GM12878 (cell line): ENCODE results near the gene UBE3C. TPM values are rescaled to one million over a fixed set of nuclear protein-coding genes. Genes with fewer than 3 reads are reported as not detected.

Experiments
- ATAC-seq: fragments of 200-7000 bp; cut with Tn5 transposase; 3 replicates; pipeline ENCODE4 v1.9.1; 2020; ENCODE audit warnings: mild to moderate bottlenecking, moderate library complexity
- BruUV-seq: library from RNA; stranded (reverse); fragments of 400-500 nt; replicated peaks from 2 replicates; lab custom pipeline; 2021; lab: Mats Ljungman, UMichigan
- CTCF ChIA-PET: fragments of 300-600 bp; sonication (Branson Sonifier 250); formaldehyde crosslinking; extraction: SDS; loops from one replicate; lab custom pipeline; 2021; ENCODE audit warnings: inconsistent platforms; lab: Yijun Ruan, JAX
- POLR2A ChIA-PET: fragments of 350-600 bp; formaldehyde crosslinking; extraction: SDS; loops from one replicate; lab custom pipeline; 2021; ENCODE audit warnings: inconsistent platforms; lab: Charles Lee
- RAD21 ChIA-PET: fragments of 300-600 bp; sonication (Branson Sonifier 250); formaldehyde crosslinking; loops from one replicate; lab custom pipeline; 2023; ENCODE audit warnings: antibody characterized with exemption; ENCODE audit not compliant: unreplicated experiment; lab: Charles Lee
- SMC1A ChIA-PET: fragments of 300-600 bp; sonication (Branson Sonifier 250); formaldehyde crosslinking; loops from one replicate; lab custom pipeline; 2023; ENCODE audit not compliant: unreplicated experiment, uncharacterized antibody; lab: Charles Lee
- DNase-seq: peaks from one replicate; pipeline ENCODE4 v3.0.0-alpha.2; 2011; ENCODE audit warnings: low read depth, low spot score
- FAIRE-seq: peaks from 3 replicates; lab custom pipeline; 2011; peaks lifted over from hg19 to GRCh38; lab: Jason Lieb, UNC
- H2AFZ ChIP-seq: 2 replicates; pipeline ENCODE4 v1.6.0; 2011; ENCODE audit warnings: low read depth, low read length, control low read depth; ENCODE audit not compliant: control insufficient read depth
- H3K27ac ChIP-seq: 2 replicates; pipeline ENCODE4 v1.5.1; 2011; ENCODE audit warnings: control low read depth; ENCODE audit not compliant: control insufficient read depth, insufficient read depth
- H3K27me3 ChIP-seq, 2 experiments: replicated peaks in 1 of 2; 2 replicates each; pipeline versions ENCODE4 v1.6.0 to v1.6.1; 2011; ENCODE audit warnings: low read length in 1 of 2; ENCODE audit not compliant: control insufficient read depth in 2 of 2, insufficient read depth in 2 of 2
- H3K36me3 ChIP-seq, 2 experiments: 2 replicates each; pipeline ENCODE4 v1.5.1; 2011; ENCODE audit warnings: low read length in 1 of 2; ENCODE audit not compliant: control insufficient read depth in 2 of 2, insufficient read depth in 2 of 2
- H3K4me1 ChIP-seq: 2 replicates; pipeline ENCODE4 v1.6.1; 2011; ENCODE audit warnings: mild to moderate bottlenecking, low read length, moderate library complexity, mixed read lengths; ENCODE audit not compliant: control insufficient read depth, insufficient read depth
- H3K4me2 ChIP-seq: 2 replicates; pipeline ENCODE4 v1.6.0; 2011; ENCODE audit warnings: control low read depth; ENCODE audit not compliant: control insufficient read depth, insufficient read depth
- H3K4me3 ChIP-seq: fragments of 200-600 bp; sonication (generic); 2 replicates; pipeline ENCODE4 v1.5.1; 2016
- H3K79me2 ChIP-seq: 2 replicates; pipeline ENCODE4 v1.6.0; 2011; ENCODE audit warnings: low read length; ENCODE audit not compliant: control insufficient read depth, insufficient read depth
- H3K9ac ChIP-seq: 2 replicates; pipeline ENCODE4 v1.8.0; 2011; ENCODE audit warnings: low read length, control low read depth, mixed read lengths; ENCODE audit not compliant: control insufficient read depth, insufficient read depth
- H3K9me3 ChIP-seq: replicated peaks from 3 replicates; pipeline ENCODE4 v1.5.1; 2011; ENCODE audit warnings: mild to moderate bottlenecking, low read length; ENCODE audit not compliant: control insufficient read depth, insufficient read depth
- H4K20me1 ChIP-seq: 2 replicates; pipeline ENCODE4 v1.6.0; 2011; ENCODE audit not compliant: control insufficient read depth, insufficient read depth
- GABPA ChIP-seq: IDR thresholded peaks from 2 replicates; pipeline ENCODE4 v1.6.1; 2014; ENCODE audit warnings: antibody characterized with exemption, low read depth, mild to moderate bottlenecking, inconsistent platforms
- KLF5 ChIP-seq: fragments of 450-650 bp; IDR thresholded peaks from 2 replicates; pipeline ENCODE4 v1.6.1; 2014; ENCODE audit warnings: mild to moderate bottlenecking; ENCODE audit not compliant: partially characterized antibody
- MEF2A ChIP-seq: IDR thresholded peaks from 2 replicates; pipeline ENCODE4 v1.6.1; 2011; ENCODE audit warnings: low read depth, mild to moderate bottlenecking, low read length, moderate library complexity; ENCODE audit not compliant: insufficient read depth
- PML ChIP-seq: IDR thresholded peaks from 2 replicates; pipeline ENCODE4 v1.6.1; 2012; ENCODE audit warnings: low read length, inconsistent platforms
- POU2F2 ChIP-seq: IDR thresholded peaks from 3 replicates; pipeline ENCODE4 v1.6.1; 2011; ENCODE audit warnings: low read depth, mild to moderate bottlenecking, low read length, borderline replicate concordance
- RAD51 ChIP-seq: fragments of 450-650 bp; IDR thresholded peaks from 2 replicates; pipeline ENCODE4 v1.6.1; 2016; ENCODE audit warnings: moderate library complexity, mild to moderate bottlenecking, inconsistent platforms
- RFX5 ChIP-seq: IDR thresholded peaks from 2 replicates; pipeline ENCODE4 v1.6.1; 2011; ENCODE audit warnings: low read depth, low read length, improper control_type of control experiment
- SIN3A ChIP-seq: IDR thresholded peaks from 2 replicates; pipeline ENCODE4 v1.6.1; 2012; ENCODE audit warnings: low read depth, low read length, improper control_type of control experiment
- SMC3 ChIP-seq: IDR thresholded peaks from 2 replicates; pipeline ENCODE4 v1.6.1; 2011; ENCODE audit warnings: low read length, improper control_type of control experiment, borderline replicate concordance
- STAT3 ChIP-seq: IDR thresholded peaks from 2 replicates; pipeline ENCODE4 v1.6.1; 2011; ENCODE audit warnings: low read depth, low read length, improper control_type of control experiment
- YY1 ChIP-seq: IDR thresholded peaks from 2 replicates; pipeline ENCODE4 v1.6.1; 2011; ENCODE audit warnings: low read depth, mild to moderate bottlenecking, low read length
- WGBS: methylation state at CpG from one replicate; pipeline ENCODE4 v1.1.6; 2016; ENCODE audit warnings: low lambda C conversion rate; ENCODE audit not compliant: insufficient replicate concordance, insufficient coverage; ENCODE audit errors: missing lambda C conversion rate; 5-methylcytosine and 5-hydroxymethylcytosine counted together
- in situ Hi-C: fragments of 300-500 bp; cut with MboI; formaldehyde crosslinking; loops from 9 replicates; pipeline ENCODE4 v1.14.3; 2018; ENCODE audit warnings: mixed read lengths
- intact Hi-C: fragments of 100-400 bp; cut with micrococcal nuclease; formaldehyde crosslinking; loops from one replicate; pipeline ENCODE4 v1.14.2; 2022; ENCODE audit not compliant: unreplicated experiment
- polyA plus RNA-seq, 11 experiments: library from polyadenylated mRNA; depleted of rRNA in 4 of 11; unstranded in 6 of 11; stranded (reverse) in 5 of 11; fragments of >200 nt; fragmentation: Nextera tagmentation in 4 of 11; fragmentation: Illumina TruSeq in 1 of 11; extraction: Ambion mirVana in 4 of 11; extraction: Trizol in 1 of 11; gene quantifications; 1 replicate in 1 of 11; 2 replicates in 10 of 11; pipeline versions ENCODE4 v1.2.1 to v1.2.3, GENCODE V29; 2011 to 2016; ENCODE audit warnings: inconsistent platforms in 2 of 11, missing spikeins in 2 of 11, low read depth in 1 of 11
- total RNA-seq, 4 experiments: library from RNA; depleted of rRNA in 3 of 4; stranded (reverse); fragments of >200 nt in 3 of 4; fragmentation: Illumina TruSeq in 1 of 4; extraction: Trizol in 1 of 4; gene quantifications; 2 replicates each; pipeline versions ENCODE4 v1.2.1 to v1.2.3, GENCODE V29; 2013 to 2021
- TF ChIP-seq, protein P1 (sequence below): IDR thresholded peaks from 2 replicates; pipeline ENCODE4 v1.6.1; 2012; ENCODE audit warnings: low read depth, low read length, improper control_type of control experiment
- TF ChIP-seq, protein P2 (sequence below): IDR thresholded peaks from 2 replicates; pipeline ENCODE4 v1.6.1; 2012; ENCODE audit warnings: low read depth, low read length, improper control_type of control experiment
- TF ChIP-seq, protein P3 (sequence below): fragments of 450-650 bp; IDR thresholded peaks from 2 replicates; pipeline ENCODE4 v1.6.1; 2017; ENCODE audit warnings: mild to moderate bottlenecking, moderate library complexity

UBE3C gene
- total and polyA plus RNA-seq, 10 of the 15 experiments (the other 5 are each of a cell fraction or from before 2014, with no cell fraction given): 7.9 to 65.9 (median 45.2) TPM

DNA sequence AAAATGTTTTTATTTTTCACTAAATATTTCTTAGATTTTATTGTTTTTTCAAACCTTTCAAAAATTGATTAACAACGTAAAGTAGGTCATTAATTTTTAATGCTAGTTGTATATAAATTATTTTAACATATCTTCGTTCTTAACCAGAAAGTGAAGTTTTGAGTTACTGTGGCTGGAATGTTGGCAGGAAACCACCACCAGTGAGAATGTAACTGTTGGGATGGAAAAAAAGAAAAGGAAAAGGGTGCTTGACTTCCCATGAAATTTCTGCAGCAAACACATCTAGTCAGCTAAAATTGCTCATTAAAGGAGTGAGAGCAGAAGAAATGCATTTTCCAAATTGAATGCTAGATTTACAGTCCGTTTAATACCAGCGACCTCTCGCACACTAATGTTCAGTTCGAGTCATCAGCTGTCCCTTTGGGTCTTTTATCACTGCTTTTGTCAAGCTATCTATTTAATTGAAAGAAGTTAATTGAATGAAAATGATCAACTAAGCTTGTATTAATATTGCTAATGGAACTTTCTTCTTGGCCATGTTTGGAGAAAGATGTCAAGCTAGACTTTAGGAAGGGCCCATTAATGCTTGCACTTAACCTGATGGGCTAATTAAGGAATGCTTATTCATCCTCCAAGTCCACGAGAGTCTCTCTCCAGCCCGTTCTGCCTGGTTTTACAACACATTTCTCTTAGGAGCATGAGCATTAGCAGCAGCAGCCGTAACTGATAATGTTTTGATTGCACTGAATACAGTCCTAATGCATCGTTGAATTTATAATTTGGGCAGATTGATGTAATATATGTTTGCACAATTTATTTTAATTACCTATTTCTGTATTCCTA, 70.1 kb downstream of the UBE3C start:
- Histone ChIP-seq H3K9ac (no peak overlapping the region), H3K27me3 (no peaks in the 10 kb centered on the region), H2AFZ (no peak overlapping the region), H3K36me3 (peaks cover 0 to 17% of the 10 kb centered on the region in 2 experiments), H3K9me3 (no peaks in the 10 kb centered on the region), H3K4me1 (no peaks in the 10 kb centered on the region), H3K4me2 (no peak overlapping the region), H4K20me1 (no peaks in the 10 kb centered on the region), H3K4me3 (no peak overlapping the region), H3K27ac (no peak overlapping the region), H3K79me2 (no peaks in the 10 kb centered on the region)
- ATAC-seq (no peak), FAIRE-seq (no peak), DNase-seq (no peak)
- in situ Hi-C loops (no loop called here), intact Hi-C loops (no loop called here)
- no TSS peak for BruUV-seq
- CTCF ChIA-PET: interaction anchor here (1.9 kb wide), 1 partner anchor 12 kb away, joined by 5 read pairs; no protein-coding TSS in a partner anchor
- POLR2A ChIA-PET: interaction anchor here (1.4 kb wide), 1 partner anchor 12 kb away, joined by 4 read pairs; no protein-coding TSS in a partner anchor
- TF ChIP-seq, protein P1, sequence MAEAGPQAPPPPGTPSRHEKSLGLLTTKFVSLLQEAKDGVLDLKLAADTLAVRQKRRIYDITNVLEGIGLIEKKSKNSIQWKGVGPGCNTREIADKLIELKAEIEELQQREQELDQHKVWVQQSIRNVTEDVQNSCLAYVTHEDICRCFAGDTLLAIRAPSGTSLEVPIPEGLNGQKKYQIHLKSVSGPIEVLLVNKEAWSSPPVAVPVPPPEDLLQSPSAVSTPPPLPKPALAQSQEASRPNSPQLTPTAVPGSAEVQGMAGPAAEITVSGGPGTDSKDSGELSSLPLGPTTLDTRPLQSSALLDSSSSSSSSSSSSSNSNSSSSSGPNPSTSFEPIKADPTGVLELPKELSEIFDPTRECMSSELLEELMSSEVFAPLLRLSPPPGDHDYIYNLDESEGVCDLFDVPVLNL: no peak
- TF ChIP-seq, protein P2, sequence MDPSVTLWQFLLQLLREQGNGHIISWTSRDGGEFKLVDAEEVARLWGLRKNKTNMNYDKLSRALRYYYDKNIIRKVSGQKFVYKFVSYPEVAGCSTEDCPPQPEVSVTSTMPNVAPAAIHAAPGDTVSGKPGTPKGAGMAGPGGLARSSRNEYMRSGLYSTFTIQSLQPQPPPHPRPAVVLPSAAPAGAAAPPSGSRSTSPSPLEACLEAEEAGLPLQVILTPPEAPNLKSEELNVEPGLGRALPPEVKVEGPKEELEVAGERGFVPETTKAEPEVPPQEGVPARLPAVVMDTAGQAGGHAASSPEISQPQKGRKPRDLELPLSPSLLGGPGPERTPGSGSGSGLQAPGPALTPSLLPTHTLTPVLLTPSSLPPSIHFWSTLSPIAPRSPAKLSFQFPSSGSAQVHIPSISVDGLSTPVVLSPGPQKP: no peak
- TF ChIP-seq, protein P3, sequence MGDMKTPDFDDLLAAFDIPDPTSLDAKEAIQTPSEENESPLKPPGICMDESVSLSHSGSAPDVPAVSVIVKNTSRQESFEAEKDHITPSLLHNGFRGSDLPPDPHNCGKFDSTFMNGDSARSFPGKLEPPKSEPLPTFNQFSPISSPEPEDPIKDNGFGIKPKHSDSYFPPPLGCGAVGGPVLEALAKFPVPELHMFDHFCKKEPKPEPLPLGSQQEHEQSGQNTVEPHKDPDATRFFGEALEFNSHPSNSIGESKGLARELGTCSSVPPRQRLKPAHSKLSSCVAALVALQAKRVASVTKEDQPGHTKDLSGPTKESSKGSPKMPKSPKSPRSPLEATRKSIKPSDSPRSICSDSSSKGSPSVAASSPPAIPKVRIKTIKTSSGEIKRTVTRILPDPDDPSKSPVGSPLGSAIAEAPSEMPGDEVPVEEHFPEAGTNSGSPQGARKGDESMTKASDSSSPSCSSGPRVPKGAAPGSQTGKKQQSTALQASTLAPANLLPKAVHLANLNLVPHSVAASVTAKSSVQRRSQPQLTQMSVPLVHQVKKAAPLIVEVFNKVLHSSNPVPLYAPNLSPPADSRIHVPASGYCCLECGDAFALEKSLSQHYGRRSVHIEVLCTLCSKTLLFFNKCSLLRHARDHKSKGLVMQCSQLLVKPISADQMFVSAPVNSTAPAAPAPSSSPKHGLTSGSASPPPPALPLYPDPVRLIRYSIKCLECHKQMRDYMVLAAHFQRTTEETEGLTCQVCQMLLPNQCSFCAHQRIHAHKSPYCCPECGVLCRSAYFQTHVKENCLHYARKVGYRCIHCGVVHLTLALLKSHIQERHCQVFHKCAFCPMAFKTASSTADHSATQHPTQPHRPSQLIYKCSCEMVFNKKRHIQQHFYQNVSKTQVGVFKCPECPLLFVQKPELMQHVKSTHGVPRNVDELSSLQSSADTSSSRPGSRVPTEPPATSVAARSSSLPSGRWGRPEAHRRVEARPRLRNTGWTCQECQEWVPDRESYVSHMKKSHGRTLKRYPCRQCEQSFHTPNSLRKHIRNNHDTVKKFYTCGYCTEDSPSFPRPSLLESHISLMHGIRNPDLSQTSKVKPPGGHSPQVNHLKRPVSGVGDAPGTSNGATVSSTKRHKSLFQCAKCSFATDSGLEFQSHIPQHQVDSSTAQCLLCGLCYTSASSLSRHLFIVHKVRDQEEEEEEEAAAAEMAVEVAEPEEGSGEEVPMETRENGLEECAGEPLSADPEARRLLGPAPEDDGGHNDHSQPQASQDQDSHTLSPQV: no peak
- no peak for TF ChIP-seq MEF2A
- no peak for TF ChIP-seq STAT3
- TF ChIP-seq PML: no peak
- TF ChIP-seq GABPA: no peak
- no peak for TF ChIP-seq SMC3
- TF ChIP-seq SIN3A: no peak
- TF ChIP-seq RAD51: no peak
- TF ChIP-seq YY1: no peak
- TF ChIP-seq RFX5: no peak
- TF ChIP-seq POU2F2: no peak
- TF ChIP-seq KLF5: no peak
- RAD21 ChIA-PET: no interaction called here
- SMC1A ChIA-PET: no interaction called here
- WGBS: 98% methylated on average over 10 of the region's 10 CpGs
